OCI-LY3 (cell line): ENCODE measurements around the gene TDRKH.

ENCODE experiments used
- EZH2phosphoT487 ChIP-seq: fragments of 200-600 bp; shearing (Covaris generic); IDR thresholded peaks from 2 replicates; pipeline ENCODE4 v1.6.1; 2018; ENCODE audit warnings: antibody characterized with exemption, mixed run types, low read depth
- TF ChIP-seq, protein P1 (sequence below): fragments of 200-600, 300-600 bp; sonication (generic); IDR thresholded peaks from 2 replicates; pipeline ENCODE4 v1.5.1; 2014; ENCODE audit warnings: antibody characterized with exemption, low read length, low read depth

GRCh38 chr1:151828921-151829320 is 38.6 kb upstream of the TDRKH start:
- TF ChIP-seq, protein P1, sequence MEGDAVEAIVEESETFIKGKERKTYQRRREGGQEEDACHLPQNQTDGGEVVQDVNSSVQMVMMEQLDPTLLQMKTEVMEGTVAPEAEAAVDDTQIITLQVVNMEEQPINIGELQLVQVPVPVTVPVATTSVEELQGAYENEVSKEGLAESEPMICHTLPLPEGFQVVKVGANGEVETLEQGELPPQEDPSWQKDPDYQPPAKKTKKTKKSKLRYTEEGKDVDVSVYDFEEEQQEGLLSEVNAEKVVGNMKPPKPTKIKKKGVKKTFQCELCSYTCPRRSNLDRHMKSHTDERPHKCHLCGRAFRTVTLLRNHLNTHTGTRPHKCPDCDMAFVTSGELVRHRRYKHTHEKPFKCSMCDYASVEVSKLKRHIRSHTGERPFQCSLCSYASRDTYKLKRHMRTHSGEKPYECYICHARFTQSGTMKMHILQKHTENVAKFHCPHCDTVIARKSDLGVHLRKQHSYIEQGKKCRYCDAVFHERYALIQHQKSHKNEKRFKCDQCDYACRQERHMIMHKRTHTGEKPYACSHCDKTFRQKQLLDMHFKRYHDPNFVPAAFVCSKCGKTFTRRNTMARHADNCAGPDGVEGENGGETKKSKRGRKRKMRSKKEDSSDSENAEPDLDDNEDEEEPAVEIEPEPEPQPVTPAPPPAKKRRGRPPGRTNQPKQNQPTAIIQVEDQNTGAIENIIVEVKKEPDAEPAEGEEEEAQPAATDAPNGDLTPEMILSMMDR: no peak
- TF ChIP-seq EZH2phosphoT487: no peak
